ENCODE data around the gene RGS9. TPM values are rescaled to one million over a fixed set of nuclear protein-coding genes. Genes with fewer than 3 reads are reported as not detected.

Gene RGS9
- total RNA-seq, 1 experiment from 2014 or later: 6.3 TPM

DNA sequence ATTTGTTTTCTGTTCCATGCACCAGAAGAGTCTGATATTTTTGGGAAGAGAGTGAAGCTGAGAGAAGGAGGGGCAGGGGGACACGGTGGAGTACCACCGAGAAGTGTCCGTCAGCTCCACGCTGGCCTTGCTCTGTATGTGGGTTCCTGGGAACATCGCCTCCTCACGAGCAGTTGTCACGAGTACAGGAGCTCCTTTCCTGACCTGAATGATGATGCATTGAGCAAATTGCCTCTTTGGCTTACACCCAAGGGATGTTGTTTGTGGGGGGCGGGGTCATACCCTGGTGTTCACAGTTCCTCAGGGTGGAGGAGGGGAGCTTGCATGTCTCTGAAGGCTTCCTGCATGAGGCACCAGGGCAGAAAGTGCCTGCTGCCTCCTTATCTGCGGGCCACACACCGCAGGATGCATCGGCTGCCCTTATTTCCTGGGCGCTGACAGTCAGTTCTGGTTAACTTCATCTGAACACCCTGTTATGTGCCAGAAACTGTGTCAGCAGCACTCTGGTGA lies 36.2 kb downstream of the RGS9 start:
- TF ChIP-seq CTCF (IDR thresholded peaks at IDR 0.05; ENCODE audit: insufficient read depth in 1 of 2, low read depth in 1 of 2, low read length in 1 of 2, severe bottlenecking in 1 of 2, unreplicated experiment in 1 of 2): no peak
- Mint-ChIP-seq H3K9me3 (ENCODE audit: unreplicated experiment) (no peaks in the 10 kb centered on the region), H3K27me3 (ENCODE audit: insufficient read depth, unreplicated experiment) (peaks cover 6% of the 10 kb centered on the region), H3K36me3 (ENCODE audit: insufficient read depth, unreplicated experiment) (no peaks in the 10 kb centered on the region), H3K27ac (ENCODE audit: unreplicated experiment) (no peak overlapping the region), H3K4me1 (ENCODE audit: low read depth, unreplicated experiment) (no peaks in the 10 kb centered on the region), H3K4me3 (ENCODE audit: unreplicated experiment) (no peak overlapping the region)
- H3K4me1 ChIP-seq: no peaks in the 10 kb centered on the region
- no peak for DNase-seq
- H3K36me3 ChIP-seq (ENCODE audit: control insufficient read depth, insufficient read depth, low read length): no peaks in the 10 kb centered on the region
- ChIA-PET POLR2A (no interaction called here), CTCF (no interaction called here)
- H3K27me3 ChIP-seq (replicated peaks; ENCODE audit: control insufficient read depth, insufficient read depth, low read length): no peaks in the 10 kb centered on the region
- intact Hi-C loops (cut with micrococcal nuclease; ENCODE audit: unreplicated experiment): no loop called here
- no TSS peak for BruUV-seq (replicated peaks)
- no peak overlapping the region for H3K4me3 ChIP-seq (ENCODE audit: low read depth, low read length)
- H3K9me3 ChIP-seq: no peaks in the 10 kb centered on the region

- no peaks in the 10 kb centered on the region for H3K4me1 Mint-ChIP-seq (ENCODE audit: low read depth, unreplicated experiment)
- no peak for TF ChIP-seq CTCF (IDR thresholded peaks at IDR 0.05; ENCODE audit: insufficient read depth in 1 of 2, low read depth in 1 of 2, low read length in 1 of 2, severe bottlenecking in 1 of 2, unreplicated experiment in 1 of 2)
- Histone ChIP-seq H3K9me3 (no peaks in the 10 kb centered on the region), H3K4me1 (no peaks in the 10 kb centered on the region), H3K27me3 (replicated peaks; ENCODE audit: control insufficient read depth, insufficient read depth, low read length) (no peaks in the 10 kb centered on the region), H3K4me3 (ENCODE audit: low read depth, low read length) (no peak overlapping the region), H3K36me3 (ENCODE audit: control insufficient read depth, insufficient read depth, low read length) (no peaks in the 10 kb centered on the region)
- ChIA-PET POLR2A (no interaction called here), CTCF (no interaction called here)
- H3K4me3 Mint-ChIP-seq (ENCODE audit: unreplicated experiment): no peak overlapping the region
- intact Hi-C loops (cut with micrococcal nuclease; ENCODE audit: unreplicated experiment): no loop called here
- H3K27me3 Mint-ChIP-seq (ENCODE audit: insufficient read depth, unreplicated experiment): peaks cover 6% of the 10 kb centered on the region
- no peaks in the 10 kb centered on the region for H3K9me3 Mint-ChIP-seq (ENCODE audit: unreplicated experiment)
- H3K27ac Mint-ChIP-seq (ENCODE audit: unreplicated experiment): no peak overlapping the region
- no peak for DNase-seq
- BruUV-seq (replicated peaks): no TSS peak
- H3K36me3 Mint-ChIP-seq (ENCODE audit: insufficient read depth, unreplicated experiment): no peaks in the 10 kb centered on the region
These were observed 37.0 kb downstream of the RGS9 start for GRCh38 chr17:65173976-65174683.

- no peak overlapping the region for H3K4me3 ChIP-seq (ENCODE audit: low read depth, low read length)
- DNase-seq: no peak
- no peaks in the 10 kb centered on the region for H3K4me1 Mint-ChIP-seq (ENCODE audit: low read depth, unreplicated experiment)
- intact Hi-C loops (cut with micrococcal nuclease; ENCODE audit: unreplicated experiment): no loop called here
- peaks cover 6% of the 10 kb centered on the region for H3K27me3 Mint-ChIP-seq (ENCODE audit: insufficient read depth, unreplicated experiment)
- H3K36me3 ChIP-seq (ENCODE audit: control insufficient read depth, insufficient read depth, low read length): no peaks in the 10 kb centered on the region
- no peak for TF ChIP-seq CTCF (IDR thresholded peaks at IDR 0.05; ENCODE audit: insufficient read depth in 1 of 2, low read depth in 1 of 2, low read length in 1 of 2, severe bottlenecking in 1 of 2, unreplicated experiment in 1 of 2)
- no peaks in the 10 kb centered on the region for H3K36me3 Mint-ChIP-seq (ENCODE audit: insufficient read depth, unreplicated experiment)
- no peaks in the 10 kb centered on the region for H3K9me3 Mint-ChIP-seq (ENCODE audit: unreplicated experiment)
- H3K4me3 Mint-ChIP-seq (ENCODE audit: unreplicated experiment): no peak overlapping the region
- H3K9me3 ChIP-seq: no peaks in the 10 kb centered on the region
- ChIA-PET CTCF (no interaction called here), POLR2A (no interaction called here)
- H3K4me1 ChIP-seq: no peaks in the 10 kb centered on the region
- H3K27ac Mint-ChIP-seq (ENCODE audit: unreplicated experiment): no peak overlapping the region
- H3K27me3 ChIP-seq (replicated peaks; ENCODE audit: control insufficient read depth, insufficient read depth, low read length): no peaks in the 10 kb centered on the region
- no TSS peak for BruUV-seq (replicated peaks)
These were observed 37.8 kb downstream of the RGS9 start for GRCh38 chr17:65174974-65175373.

Measured in Caco-2 (cell line).